ENCODE data around the gene RGS6. TPM values are rescaled to one million over a fixed set of nuclear protein-coding genes. Genes with fewer than 3 reads are reported as not detected.

The RGS6 gene
- total RNA-seq, 1 donor from 2014 or later: 0.34 TPM

GRCh38 chr14:71996610-71997009 lies 64.4 kb downstream of the RGS6 start:
- H3K9me3 Mint-ChIP-seq (ENCODE audit: unreplicated experiment): no peaks in the 10 kb centered on the region
- FAIRE-seq: no peak
- H3K27me3 ChIP-seq (ENCODE audit: insufficient read depth, low read length): no peaks in the 10 kb centered on the region
- no peaks in the 10 kb centered on the region for H3K9me3 ChIP-seq (ENCODE audit: insufficient read depth, low read depth, low read length)
- no peaks in the 10 kb centered on the region for H3K79me2 ChIP-seq (ENCODE audit: insufficient read depth, low read length)
- H3K27ac Mint-ChIP-seq (ENCODE audit: unreplicated experiment): no peak overlapping the region
- H3K4me3 Mint-ChIP-seq (ENCODE audit: unreplicated experiment): no peak overlapping the region
- no peaks in the 10 kb centered on the region for H4K20me1 ChIP-seq (ENCODE audit: insufficient read depth, low read length)
- H3K4me1 ChIP-seq (ENCODE audit: insufficient read depth, low read length): no peaks in the 10 kb centered on the region
- H3K27ac ChIP-seq (ENCODE audit: low read depth, low read length): no peak overlapping the region
- no peak overlapping the region for H3K4me2 ChIP-seq (ENCODE audit: low read length)
- H3K36me3 Mint-ChIP-seq (ENCODE audit: low read depth, unreplicated experiment): no peaks in the 10 kb centered on the region
- no peak for DNase-seq (ENCODE audit: low read depth)
- TF ChIP-seq, protein P1, sequence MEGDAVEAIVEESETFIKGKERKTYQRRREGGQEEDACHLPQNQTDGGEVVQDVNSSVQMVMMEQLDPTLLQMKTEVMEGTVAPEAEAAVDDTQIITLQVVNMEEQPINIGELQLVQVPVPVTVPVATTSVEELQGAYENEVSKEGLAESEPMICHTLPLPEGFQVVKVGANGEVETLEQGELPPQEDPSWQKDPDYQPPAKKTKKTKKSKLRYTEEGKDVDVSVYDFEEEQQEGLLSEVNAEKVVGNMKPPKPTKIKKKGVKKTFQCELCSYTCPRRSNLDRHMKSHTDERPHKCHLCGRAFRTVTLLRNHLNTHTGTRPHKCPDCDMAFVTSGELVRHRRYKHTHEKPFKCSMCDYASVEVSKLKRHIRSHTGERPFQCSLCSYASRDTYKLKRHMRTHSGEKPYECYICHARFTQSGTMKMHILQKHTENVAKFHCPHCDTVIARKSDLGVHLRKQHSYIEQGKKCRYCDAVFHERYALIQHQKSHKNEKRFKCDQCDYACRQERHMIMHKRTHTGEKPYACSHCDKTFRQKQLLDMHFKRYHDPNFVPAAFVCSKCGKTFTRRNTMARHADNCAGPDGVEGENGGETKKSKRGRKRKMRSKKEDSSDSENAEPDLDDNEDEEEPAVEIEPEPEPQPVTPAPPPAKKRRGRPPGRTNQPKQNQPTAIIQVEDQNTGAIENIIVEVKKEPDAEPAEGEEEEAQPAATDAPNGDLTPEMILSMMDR (IDR thresholded peaks at IDR 0.05; ENCODE audit: insufficient read depth, low read depth, low read length): no peak
- TF ChIP-seq EZH2 (IDR thresholded peaks at IDR 0.05; ENCODE audit: insufficient read depth, low read length): no peak
- H3K4me1 Mint-ChIP-seq (ENCODE audit: low read depth, unreplicated experiment): no peaks in the 10 kb centered on the region
- no peaks in the 10 kb centered on the region for H3K36me3 ChIP-seq (ENCODE audit: insufficient read depth, low read length)
- H3K9ac ChIP-seq (ENCODE audit: low read length): no peak overlapping the region
- no peak overlapping the region for H3K4me3 ChIP-seq (ENCODE audit: insufficient read depth, low read depth, low read length)
- no peak overlapping the region for H2AFZ ChIP-seq (ENCODE audit: low read depth, low read length)
- H3K27me3 Mint-ChIP-seq (ENCODE audit: low read depth, unreplicated experiment): no peaks in the 10 kb centered on the region

DNA sequence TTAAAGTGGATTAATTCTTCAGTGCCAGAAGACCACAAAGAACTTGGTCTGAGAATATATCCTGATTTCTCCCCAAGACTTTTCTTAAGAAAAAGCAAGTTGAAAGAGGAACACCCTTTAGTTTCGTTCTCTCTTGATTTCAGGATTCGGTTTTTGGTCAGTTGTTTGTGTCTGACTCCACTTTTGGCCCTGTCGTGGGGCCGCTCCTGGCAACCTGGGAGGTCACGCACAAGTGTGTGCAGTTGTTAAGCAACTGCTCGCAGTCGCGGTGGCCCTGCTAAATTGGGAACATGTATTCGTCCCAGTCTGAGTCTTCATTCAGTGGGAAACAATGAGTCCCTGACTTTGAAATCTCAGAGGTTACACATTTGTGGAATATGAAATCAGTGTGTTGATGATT lies 68.7 kb downstream of the RGS6 start:
- no peaks in the 10 kb centered on the region for H3K27me3 Mint-ChIP-seq (ENCODE audit: low read depth, unreplicated experiment)
- H3K27ac Mint-ChIP-seq (ENCODE audit: unreplicated experiment): no peak overlapping the region
- H3K9ac ChIP-seq (ENCODE audit: low read length): no peak overlapping the region
- no peaks in the 10 kb centered on the region for H3K36me3 Mint-ChIP-seq (ENCODE audit: low read depth, unreplicated experiment)
- H3K9me3 Mint-ChIP-seq (ENCODE audit: unreplicated experiment): no peaks in the 10 kb centered on the region
- TF ChIP-seq, protein P1 (IDR thresholded peaks at IDR 0.05; ENCODE audit: insufficient read depth, low read depth, low read length): no peak
- TF ChIP-seq EZH2 (IDR thresholded peaks at IDR 0.05; ENCODE audit: insufficient read depth, low read length): no peak
- no peak overlapping the region for H3K4me2 ChIP-seq (ENCODE audit: low read length)
- no peak for FAIRE-seq
- H3K4me3 ChIP-seq (ENCODE audit: insufficient read depth, low read depth, low read length): no peak overlapping the region
- no peak overlapping the region for H3K27ac ChIP-seq (ENCODE audit: low read depth, low read length)
- no peak overlapping the region for H3K4me3 Mint-ChIP-seq (ENCODE audit: unreplicated experiment)
- H3K4me1 ChIP-seq (ENCODE audit: insufficient read depth, low read length): no peaks in the 10 kb centered on the region
- no peaks in the 10 kb centered on the region for H3K79me2 ChIP-seq (ENCODE audit: insufficient read depth, low read length)
- no peaks in the 10 kb centered on the region for H3K9me3 ChIP-seq (ENCODE audit: insufficient read depth, low read depth, low read length)
- DNase-seq (ENCODE audit: low read depth): no peak
- H3K27me3 ChIP-seq (ENCODE audit: insufficient read depth, low read length): no peaks in the 10 kb centered on the region
- H4K20me1 ChIP-seq (ENCODE audit: insufficient read depth, low read length): no peaks in the 10 kb centered on the region
- H3K36me3 ChIP-seq (ENCODE audit: insufficient read depth, low read length): no peaks in the 10 kb centered on the region
- no peaks in the 10 kb centered on the region for H3K4me1 Mint-ChIP-seq (ENCODE audit: low read depth, unreplicated experiment)
- H2AFZ ChIP-seq (ENCODE audit: low read depth, low read length): no peak overlapping the region

DNA sequence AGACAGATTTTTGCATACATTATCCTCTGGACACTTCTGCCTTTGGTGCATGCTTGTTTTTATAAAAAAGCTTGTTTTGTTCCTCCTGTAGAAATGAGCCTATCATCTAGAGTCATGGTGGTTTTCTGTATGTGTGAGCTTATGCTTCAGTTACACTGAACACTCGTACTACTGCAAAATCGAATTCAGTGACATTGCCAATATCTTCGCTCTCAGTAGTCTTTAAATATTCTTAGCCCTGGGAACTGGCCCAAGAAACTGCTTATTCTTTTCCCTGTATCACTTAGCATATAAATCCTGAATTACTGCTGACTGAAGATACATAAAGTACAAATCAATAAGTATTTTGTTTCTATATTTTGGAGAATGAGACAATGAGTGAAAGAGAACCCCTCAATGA lies 70.5 kb downstream of the RGS6 start:
- no peak for DNase-seq (ENCODE audit: low read depth)
- H3K4me1 ChIP-seq (ENCODE audit: insufficient read depth, low read length): no peaks in the 10 kb centered on the region
- TF ChIP-seq, protein P1 (IDR thresholded peaks at IDR 0.05; ENCODE audit: insufficient read depth, low read depth, low read length): no peak
- TF ChIP-seq EZH2 (IDR thresholded peaks at IDR 0.05; ENCODE audit: insufficient read depth, low read length): no peak
- H3K4me2 ChIP-seq (ENCODE audit: low read length): no peak overlapping the region
- no peaks in the 10 kb centered on the region for H3K27me3 ChIP-seq (ENCODE audit: insufficient read depth, low read length)
- H4K20me1 ChIP-seq (ENCODE audit: insufficient read depth, low read length): no peaks in the 10 kb centered on the region
- H3K27me3 Mint-ChIP-seq (ENCODE audit: low read depth, unreplicated experiment): no peaks in the 10 kb centered on the region
- H3K9me3 Mint-ChIP-seq (ENCODE audit: unreplicated experiment): no peaks in the 10 kb centered on the region
- no peaks in the 10 kb centered on the region for H3K36me3 Mint-ChIP-seq (ENCODE audit: low read depth, unreplicated experiment)
- no peaks in the 10 kb centered on the region for H3K4me1 Mint-ChIP-seq (ENCODE audit: low read depth, unreplicated experiment)
- no peak for FAIRE-seq
- H3K27ac Mint-ChIP-seq (ENCODE audit: unreplicated experiment): no peak overlapping the region
- H3K9me3 ChIP-seq (ENCODE audit: insufficient read depth, low read depth, low read length): no peaks in the 10 kb centered on the region
- H2AFZ ChIP-seq (ENCODE audit: low read depth, low read length): no peak overlapping the region
- H3K4me3 ChIP-seq (ENCODE audit: insufficient read depth, low read depth, low read length): no peak overlapping the region
- no peak overlapping the region for H3K27ac ChIP-seq (ENCODE audit: low read depth, low read length)
- H3K79me2 ChIP-seq (ENCODE audit: insufficient read depth, low read length): no peaks in the 10 kb centered on the region
- H3K36me3 ChIP-seq (ENCODE audit: insufficient read depth, low read length): no peaks in the 10 kb centered on the region
- H3K4me3 Mint-ChIP-seq (ENCODE audit: unreplicated experiment): no peak overlapping the region
- no peak overlapping the region for H3K9ac ChIP-seq (ENCODE audit: low read length)

Measured in astrocyte (in vitro differentiated cells and primary cell).